Head of caudate nucleus (tissue), 42 donors: ENCODE data around the gene NXPH3.

Source experiments
- DNase-seq, 42 donors: peaks; one replicate each; pipeline versions ENCODE4 v3.0.0 to v3.0.0-alpha.2; 2020 to 2021; ENCODE audit warnings: mixed read lengths in 7 of 42
- intact Hi-C: fragments of 100-400 bp; cut with DNase I; formaldehyde crosslinking; loops from one replicate; pipeline ENCODE4 v1.15.0; 2022

The NXPH3 gene

DNA sequence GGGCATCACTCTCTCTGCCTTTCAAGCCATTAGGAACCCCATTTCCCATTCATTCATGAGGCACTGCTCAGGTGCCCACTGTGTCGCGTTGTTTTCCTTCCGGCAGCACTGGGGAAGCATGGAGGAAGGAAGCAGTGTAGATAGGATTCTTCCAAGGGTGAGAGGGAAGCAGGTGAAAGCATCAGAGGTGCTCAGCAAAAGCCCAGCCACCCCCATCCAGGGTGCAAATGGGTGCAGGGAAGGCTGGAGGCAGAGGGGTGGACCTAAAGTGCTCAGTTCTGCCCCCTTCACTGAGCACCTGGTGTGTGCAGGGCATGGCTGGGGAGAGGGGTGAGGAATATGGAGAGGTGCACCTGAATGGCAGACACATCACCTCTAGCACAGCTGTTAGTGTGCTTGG lies 3.4 kb upstream of the NXPH3 start:
- DNase-seq, result no peak
- intact Hi-C loops, result no loop called here

DNA sequence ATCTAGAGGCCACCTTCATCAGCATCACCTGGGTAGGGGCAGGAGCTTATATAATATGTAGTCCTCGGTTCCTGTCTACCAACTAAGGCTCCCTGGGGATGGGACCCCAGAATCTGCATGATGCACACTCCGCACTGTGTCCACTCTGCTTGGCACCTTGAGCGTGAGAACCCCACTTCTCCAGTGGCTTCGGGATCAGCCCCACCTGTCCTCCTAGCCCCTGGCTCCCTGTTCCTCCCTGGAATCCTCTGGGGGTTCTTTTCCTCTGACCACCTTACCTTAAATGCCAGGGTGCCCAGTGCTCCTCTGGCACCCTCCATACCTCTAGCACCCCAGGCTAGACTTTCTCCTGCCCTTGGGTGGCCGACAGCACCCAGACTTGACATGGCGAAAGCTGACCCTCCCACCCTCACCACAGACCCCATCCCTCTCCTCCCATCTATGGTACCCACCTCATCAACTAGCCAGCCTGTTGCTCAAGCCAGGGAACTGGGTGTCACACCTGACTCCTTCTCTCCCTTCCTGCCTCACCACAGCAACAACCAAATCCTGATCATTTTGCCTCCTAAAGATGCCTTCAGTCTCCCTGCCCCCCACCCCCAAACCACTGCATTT lies 2.8 kb upstream of the NXPH3 start:
- intact Hi-C loops, result no loop called here
- no peak for DNase-seq

DNA sequence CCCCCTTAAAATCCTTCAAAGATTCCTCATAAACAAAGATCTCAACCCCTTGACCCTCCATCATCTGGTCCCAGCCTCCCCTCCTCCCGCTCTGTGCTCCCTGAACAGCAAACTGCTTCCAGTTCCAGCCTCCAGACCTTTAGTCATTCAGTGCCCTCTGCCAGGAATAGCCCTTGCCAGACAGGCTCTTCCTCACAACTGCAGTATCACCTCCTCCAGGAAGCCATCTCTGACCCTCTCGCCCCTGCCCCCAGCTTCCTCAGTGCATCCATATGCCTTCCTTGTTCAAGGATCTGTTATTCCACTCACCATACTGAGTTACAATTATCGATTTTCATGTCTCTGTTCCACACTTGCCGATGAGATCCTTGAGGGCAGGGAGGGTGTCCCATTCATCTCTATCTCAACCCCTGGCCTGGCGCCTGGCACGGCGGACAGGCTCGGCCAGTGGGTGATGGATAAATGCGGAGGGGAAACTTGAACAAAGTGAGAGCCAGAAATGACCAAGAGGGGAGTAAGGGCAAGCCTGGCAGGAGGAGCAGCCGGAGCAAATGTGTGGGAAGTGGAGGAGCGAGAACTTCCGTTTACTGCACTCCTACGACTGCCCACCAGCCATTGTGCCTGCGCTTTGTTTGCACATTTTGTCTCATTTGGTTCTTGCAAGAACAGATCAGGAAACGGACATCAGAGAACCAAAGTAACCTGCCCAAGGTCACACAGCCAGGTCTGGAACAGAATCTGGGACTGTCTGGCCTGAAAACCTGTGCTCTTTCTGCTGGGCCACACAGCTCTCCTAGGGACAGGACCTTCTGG lies 2.0 kb upstream of the NXPH3 start:
- intact Hi-C loops, result no loop called here
- DNase-seq, result no peak

DNA sequence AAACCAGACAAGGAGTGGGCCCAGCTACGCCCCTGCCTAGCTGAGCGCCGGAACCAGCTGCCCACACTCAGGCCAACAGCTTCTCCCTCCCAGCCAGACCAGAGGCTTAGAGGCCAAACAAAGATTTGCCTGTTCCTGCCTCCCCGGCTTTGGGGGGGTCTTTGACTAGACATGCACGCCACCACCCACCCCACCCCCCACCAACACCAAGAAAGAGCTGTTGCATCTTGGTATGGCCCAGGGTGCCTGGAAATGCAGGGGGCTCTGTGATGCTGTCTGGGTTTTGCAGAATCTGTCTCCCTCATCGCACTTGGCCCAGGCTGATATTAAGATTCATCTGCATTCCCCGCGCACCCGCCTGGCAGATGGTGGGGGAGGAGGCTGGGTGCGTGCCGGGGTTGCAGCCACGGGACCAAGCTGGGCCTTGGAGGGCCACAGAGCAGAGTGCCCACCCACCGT lies 1.3 kb upstream of the NXPH3 start:
- peak in 35 of 42 donors; percentile 26 to 79 (median 52) for DNase-seq

DNA sequence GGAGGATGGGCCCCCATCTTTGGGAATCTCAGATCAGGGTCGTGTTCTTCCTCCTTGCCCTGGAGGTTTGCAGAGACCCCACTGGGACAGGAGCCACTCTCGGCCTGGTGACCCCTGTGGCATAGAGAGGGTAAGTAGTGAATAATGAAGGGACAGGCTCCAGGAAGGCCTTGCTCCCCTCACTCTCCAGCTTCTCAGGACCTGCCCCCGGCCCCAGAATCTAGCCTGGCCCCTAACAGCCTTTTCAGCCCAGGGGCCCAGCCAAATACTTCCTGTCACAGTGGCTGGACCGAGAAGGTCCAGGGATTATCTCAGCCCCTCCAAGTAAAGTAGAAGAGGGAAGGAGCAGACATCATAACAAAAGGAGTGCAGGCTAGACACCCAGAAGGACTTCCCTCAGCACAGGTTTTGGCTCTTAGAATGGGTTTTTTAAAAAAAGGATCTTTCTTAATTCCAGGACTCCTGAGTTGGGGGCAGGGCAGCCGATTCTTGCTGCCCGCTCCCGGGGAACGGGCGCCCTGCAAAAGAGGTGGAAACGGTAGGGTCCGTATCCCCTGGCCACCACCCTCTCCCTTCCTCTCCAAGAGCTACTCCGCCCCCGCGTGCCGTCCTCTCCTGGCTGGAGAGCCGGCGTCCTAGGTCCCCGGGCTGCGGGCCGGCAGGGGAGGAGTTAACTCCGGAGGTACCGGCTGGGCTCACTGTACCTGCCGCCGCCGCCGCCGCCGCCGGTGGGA lies 559 bp upstream of the NXPH3 start:
- intact Hi-C loops, result loop anchor here (5.0 kb wide), 1 partner anchor 107 kb away; no protein-coding TSS in a partner anchor
- no peak for DNase-seq

More for the DNA sequence above, 1.3 kb upstream of the NXPH3 start:
- intact Hi-C loops, result no loop called here

DNA sequence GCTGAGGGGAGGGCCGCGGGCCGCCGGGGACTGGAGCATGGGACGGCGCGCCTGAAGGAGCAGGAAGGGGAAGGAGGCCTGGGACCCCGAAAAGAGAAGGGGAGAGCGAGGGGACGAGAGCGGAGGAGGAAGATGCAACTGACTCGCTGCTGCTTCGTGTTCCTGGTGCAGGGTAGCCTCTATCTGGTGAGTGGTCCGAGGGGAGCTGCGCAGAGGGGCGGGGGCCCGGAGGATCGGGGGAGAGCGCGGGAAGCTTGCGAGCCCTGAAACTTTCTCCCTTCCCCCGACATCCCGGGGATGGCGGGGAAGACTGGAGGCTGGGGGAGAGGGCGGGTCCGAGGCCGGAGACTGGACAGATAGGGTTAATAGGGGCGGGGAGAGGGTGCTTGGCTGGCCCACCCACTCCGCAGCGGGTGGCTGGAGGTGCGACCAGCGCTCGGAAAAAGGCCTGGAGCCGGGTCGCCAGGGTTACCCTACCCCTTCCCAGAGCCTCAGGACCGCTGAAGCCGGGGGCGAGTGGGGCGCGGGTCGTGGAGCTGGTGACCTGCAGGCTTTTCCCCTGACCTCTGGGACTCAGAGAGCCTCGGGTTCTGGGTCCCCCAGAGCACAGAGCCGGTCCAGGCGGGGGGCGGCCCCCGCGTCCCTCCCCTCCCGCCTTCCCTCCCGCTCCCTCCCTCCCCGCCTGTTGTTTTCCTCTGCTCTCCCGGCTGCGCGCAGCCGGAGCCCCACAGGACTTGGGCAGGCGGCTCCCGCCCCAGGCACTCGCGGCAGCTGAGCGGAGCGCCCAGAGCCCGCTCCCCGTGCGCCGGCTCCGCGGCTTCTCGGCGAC lies 631 bp downstream of the NXPH3 start:
- intact Hi-C loops, result loop anchor here (5.0 kb wide), 1 partner anchor 106 kb away; no protein-coding TSS in a partner anchor
- DNase-seq, result peak in 21 of 42 donors; percentile 21 to 62 (median 42)

DNA sequence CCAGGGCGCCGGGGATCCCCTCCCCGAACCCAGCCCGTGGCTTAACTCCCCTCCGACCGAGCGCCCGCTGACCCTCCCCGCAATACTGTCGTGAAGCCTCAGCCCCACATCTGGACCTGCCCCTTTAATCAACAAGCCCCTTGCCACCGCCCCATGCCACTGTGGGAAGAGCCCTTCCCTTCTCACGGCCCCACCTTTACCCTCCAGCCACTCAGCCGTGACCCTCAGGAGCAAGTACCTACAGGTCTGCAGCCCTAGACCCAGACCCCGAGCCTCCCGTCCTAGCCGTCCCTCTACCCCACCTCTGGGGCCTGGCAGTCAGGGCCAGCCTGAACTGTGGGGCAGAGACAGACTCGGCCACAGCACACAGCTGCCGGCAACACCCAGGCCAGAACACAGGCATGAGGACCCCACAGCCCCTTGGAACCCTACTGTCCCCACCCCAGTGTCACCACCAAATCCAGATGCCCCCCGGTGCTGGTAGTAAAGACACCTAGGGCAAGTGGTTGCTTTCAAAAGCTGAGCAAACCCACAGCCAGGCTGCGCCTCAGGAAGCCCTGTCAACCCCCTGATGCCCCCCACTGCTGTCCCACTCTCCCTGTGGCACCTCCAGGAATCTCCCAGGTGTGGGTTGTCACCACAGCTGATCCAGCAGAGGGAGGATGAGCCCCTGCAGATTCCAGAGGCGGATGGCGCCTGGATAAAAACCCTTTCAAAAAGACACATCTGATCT lies 1.4 kb downstream of the NXPH3 start:
- intact Hi-C loops, result loop anchor here (5.0 kb wide), 1 partner anchor 105 kb away; no protein-coding TSS in a partner anchor
- no peak for DNase-seq

DNA sequence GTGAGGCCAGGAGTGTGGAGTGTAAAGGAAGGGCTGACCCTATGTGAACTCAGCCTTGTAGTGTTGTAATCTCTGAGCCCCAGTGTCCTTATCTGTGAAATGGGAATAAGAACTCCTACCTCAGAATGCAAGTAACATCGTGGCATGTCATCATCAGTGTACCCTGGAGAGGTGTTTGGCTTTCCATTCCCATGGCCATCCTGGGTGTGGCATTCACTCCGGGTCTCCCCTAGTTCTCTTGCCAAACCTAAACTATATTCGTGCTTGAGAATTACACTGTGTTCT lies 1.9 kb downstream of the NXPH3 start:
- intact Hi-C loops, result loop anchor here (5.0 kb wide), 1 partner anchor 105 kb away; no protein-coding TSS in a partner anchor

DNA sequence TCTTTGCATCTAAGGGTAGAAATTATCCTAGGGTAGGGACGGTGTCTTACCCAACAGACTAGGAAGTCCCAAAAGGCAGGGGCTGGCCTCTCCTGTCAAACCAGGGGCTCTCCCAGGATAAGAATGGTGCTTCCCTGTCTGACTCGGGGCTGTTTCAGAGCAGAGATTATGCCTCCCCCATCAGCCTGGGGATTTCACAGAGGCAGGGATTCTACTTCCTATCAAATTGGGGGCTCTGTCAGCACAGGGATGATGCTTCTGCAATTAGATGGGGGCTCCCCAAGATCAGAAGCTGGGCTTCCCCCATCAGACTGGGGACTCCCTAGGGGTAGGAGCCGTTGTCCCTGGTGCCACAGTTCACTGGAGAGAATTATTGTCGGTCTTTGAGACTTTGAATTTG lies 2.3 kb downstream of the NXPH3 start:
- DNase-seq, result no peak
- intact Hi-C loops, result loop anchor here (5.0 kb wide), 1 partner anchor 104 kb away; no protein-coding TSS in a partner anchor

More for the DNA sequence above, 1.9 kb downstream of the NXPH3 start:
- no peak for DNase-seq

DNA sequence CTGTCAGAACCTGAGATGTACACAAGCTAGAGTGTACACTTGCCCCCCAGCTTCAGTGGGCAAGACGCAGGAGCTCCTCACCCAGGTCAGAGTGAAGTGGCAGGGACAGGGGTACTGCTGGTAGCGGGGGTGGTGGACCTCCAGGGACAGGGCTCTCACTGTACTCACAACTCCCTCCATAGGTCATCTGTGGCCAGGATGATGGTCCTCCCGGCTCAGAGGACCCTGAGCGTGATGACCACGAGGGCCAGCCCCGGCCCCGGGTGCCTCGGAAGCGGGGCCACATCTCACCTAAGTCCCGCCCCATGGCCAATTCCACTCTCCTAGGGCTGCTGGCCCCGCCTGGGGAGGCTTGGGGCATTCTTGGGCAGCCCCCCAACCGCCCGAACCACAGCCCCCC lies 2.7 kb downstream of the NXPH3 start:
- DNase-seq, result peak in 1 of 42 donors; percentile 35
- intact Hi-C loops, result loop anchor here (5.0 kb wide), 1 partner anchor 104 kb away; no protein-coding TSS in a partner anchor

DNA sequence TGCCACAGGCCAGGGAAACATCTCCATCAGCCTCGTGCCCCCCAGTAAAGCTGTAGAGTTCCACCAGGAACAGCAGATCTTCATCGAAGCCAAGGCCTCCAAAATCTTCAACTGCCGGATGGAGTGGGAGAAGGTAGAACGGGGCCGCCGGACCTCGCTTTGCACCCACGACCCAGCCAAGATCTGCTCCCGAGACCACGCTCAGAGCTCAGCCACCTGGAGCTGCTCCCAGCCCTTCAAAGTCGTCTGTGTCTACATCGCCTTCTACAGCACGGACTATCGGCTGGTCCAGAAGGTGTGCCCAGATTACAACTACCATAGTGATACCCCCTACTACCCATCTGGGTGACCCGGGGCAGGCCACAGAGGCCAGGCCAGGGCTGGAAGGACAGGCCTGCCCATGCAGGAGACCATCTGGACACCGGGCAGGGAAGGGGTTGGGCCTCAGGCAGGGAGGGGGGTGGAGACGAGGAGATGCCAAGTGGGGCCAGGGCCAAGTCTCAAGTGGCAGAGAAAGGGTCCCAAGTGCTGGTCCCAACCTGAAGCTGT lies 3.4 kb downstream of the NXPH3 start:
- intact Hi-C loops, result loop anchor here (5.0 kb wide), 1 partner anchor 103 kb away; no protein-coding TSS in a partner anchor
- DNase-seq, result no peak

DNA sequence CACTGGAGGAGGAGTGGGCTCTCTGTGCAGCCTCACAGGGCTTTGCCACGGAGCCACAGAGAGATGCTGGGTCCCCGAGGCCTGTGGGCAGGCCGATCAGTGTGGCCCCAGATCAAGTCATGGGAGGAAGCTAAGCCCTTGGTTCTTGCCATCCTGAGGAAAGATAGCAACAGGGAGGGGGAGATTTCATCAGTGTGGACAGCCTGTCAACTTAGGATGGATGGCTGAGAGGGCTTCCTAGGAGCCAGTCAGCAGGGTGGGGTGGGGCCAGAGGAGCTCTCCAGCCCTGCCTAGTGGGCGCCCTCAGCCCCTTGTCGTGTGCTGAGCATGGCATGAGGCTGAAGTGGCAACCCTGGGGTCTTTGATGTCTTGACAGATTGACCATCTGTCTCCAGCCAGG lies 3.9 kb downstream of the NXPH3 start:
- no peak for DNase-seq
- intact Hi-C loops, result loop anchor here (5.0 kb wide), 1 partner anchor 103 kb away; no protein-coding TSS in a partner anchor

DNA sequence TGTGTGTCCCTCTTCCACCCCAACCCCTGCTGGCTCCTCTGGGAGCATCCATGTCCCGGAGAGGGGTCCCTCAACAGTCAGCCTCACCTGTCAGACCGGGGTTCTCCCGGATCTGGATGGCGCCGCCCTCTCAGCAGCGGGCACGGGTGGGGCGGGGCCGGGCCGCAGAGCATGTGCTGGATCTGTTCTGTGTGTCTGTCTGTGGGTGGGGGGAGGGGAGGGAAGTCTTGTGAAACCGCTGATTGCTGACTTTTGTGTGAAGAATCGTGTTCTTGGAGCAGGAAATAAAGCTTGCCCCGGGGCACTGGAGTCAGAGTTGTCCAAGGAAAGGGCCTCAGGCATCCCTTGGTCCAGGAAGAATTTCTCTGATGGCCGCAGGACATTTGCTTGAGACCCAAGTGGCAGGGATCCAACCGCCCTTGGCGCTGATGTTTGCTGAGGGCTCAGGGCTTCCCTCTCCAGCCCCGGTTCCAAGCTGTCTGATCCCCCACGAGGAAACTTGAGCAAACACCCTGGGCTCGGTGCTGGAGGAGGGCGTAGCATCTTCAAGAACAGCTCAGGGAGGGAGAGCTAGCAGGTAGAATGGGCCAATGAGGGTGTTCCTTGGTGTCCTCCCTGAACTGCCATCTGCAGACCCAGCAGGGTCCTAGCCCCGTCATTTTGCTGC lies 4.5 kb downstream of the NXPH3 start:
- intact Hi-C loops, result no loop called here
- DNase-seq, result no peak

DNA sequence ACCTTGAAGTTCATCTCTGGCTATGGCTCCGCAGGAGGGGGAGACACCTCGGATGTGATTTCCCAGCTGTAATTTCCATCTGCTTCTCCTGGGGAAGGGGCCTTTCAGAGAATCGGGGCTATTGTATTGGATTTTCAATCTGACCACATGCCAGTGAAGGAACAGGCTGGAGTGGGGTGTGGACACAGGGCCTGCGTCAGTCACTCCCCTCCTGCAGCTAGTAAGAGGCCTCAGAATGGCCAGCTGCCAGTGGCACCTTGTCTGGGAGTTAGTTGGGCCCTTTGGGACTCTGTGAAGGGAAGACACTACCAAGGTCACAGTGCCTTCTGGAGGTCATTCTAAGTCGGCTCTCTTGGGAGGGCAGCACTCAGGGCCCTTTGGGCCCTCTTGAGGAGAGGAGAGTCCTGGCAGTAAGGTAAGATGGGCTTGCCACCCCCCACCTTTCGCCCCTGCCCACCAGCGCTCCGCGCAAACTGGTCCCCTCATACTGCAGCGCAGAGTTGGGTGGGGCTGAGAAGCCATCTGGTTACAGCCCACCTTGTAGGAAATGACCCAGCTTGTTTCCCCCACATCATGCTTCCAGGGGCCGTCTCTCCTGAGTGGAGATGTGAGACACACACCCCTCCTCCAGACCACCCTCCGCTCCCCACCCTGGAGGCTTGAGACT lies 5.4 kb downstream of the NXPH3 start:
- no peak for DNase-seq
- intact Hi-C loops, result no loop called here

DNA sequence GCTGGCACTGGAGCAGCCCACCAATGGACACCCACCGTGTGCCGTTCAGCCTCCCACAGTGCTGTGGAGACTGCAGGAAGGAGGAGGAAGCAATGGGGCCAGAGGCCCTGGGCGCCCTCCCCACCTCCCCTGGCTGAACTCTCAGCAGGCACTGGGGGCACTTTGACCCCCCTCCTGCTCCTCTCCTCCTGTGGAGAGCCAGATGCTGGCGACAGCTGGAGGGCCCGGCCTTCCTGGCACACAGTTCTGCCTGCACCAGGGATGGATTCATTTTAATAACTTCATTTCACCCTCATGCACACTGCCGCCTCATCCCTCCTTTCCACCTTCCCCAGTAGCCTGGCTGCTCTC lies 6.0 kb downstream of the NXPH3 start:
- DNase-seq, result no peak

DNA sequence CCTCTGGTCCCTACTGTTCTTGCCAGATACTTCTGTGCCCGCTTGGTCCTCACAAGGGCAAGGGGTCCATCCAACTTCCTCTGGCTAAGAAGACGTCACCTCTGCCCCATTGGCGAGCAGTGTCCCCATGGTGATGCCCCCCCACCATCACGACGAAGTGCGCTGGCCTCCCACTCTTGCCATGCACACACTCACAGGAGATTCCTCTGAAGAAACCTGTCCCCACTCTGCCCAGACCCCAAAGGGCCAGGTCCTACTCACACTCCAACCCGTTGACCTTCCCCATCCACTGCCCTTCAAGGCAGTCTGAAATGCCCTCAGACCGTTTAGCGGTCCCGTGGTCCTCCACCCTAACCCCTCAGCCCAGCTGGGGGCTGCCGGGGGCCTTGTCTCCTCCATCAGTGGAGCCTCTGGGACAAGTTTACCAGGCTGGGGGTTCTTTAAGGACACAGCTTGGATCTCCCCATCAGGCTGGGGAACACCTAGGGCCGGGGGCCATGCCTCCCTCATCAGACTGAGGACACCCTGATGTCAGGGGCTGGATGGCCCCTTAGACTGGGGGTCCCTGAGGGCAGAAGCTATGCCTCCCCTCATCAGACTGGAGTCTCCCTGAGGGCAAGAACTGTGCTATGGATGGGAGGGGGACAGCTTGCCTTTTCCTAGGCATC lies 6.5 kb downstream of the NXPH3 start:
- intact Hi-C loops, result no loop called here
- DNase-seq, result no peak

More for the DNA sequence above, 6.0 kb downstream of the NXPH3 start:
- intact Hi-C loops, result no loop called here
